Thyroid gland (tissue), 4 donors: ENCODE measurements around the gene ZMYM4.

Experiments
- CTCF ChIP-seq, 6 experiments: fragments of 200-600 bp in 3 of 6; fragments of 450-650 bp in 3 of 6; sonication (generic) in 3 of 6; IDR thresholded peaks; one replicate each; pipeline ENCODE4 v1.5.1; 2016 to 2019; ENCODE audit warnings: antibody characterized with exemption in 6 of 6, mild to moderate bottlenecking in 2 of 6, inconsistent platforms in 1 of 6, moderate library complexity in 1 of 6
- POLR2A ChIP-seq, 2 donors: fragments of 450-650 bp; IDR thresholded peaks; one replicate each; pipeline ENCODE4 v1.6.1; 2017; ENCODE audit warnings: antibody characterized with exemption in 2 of 2, mild to moderate bottlenecking in 2 of 2, moderate library complexity in 1 of 2

- TF ChIP-seq CTCF (IDR thresholded peaks at IDR 0.05) (peak in 5 of 6 experiments; percentile 12 to 74 (median 60)), POLR2A (IDR thresholded peaks at IDR 0.05) (no peak)
Observed at GRCh38 chr1:35298464-35298863, 30.0 kb downstream of the ZMYM4 start.
